IMR-90 (cell line): ENCODE data around the gene EPS15. TPM values are rescaled to one million over a fixed set of nuclear protein-coding genes. Genes with fewer than 3 reads are reported as not detected.

ENCODE experiments used
- ATAC-seq: fragments of 200-7000 bp; cut with Tn5 transposase; 2 replicates; pipeline ENCODE4 v1.9.1; 2020; ENCODE audit warnings: low read depth, mild to moderate bottlenecking, moderate library complexity
- BruUV-seq: library from RNA; stranded (reverse); fragments of 400-500 nt; replicated peaks from 2 replicates; lab custom pipeline; 2021; lab: Mats Ljungman, UMichigan
- CTCF ChIA-PET: fragments of 300-600 bp; formaldehyde crosslinking; extraction: SDS; loops from one replicate; lab custom pipeline; 2021; ENCODE audit warnings: antibody characterized with exemption; lab: Yijun Ruan, JAX
- POLR2A ChIA-PET: fragments of 300-600 bp; sonication (Branson Sonifier 250); formaldehyde crosslinking; loops from one replicate; lab custom pipeline; 2022; ENCODE audit warnings: antibody characterized with exemption; ENCODE audit not compliant: unreplicated experiment; lab: Charles Lee
- DNase-seq: peaks from one replicate; pipeline ENCODE4 v3.0.0; 2013
- H2AFZ ChIP-seq: replicated peaks from 2 replicates; pipeline ENCODE3; 2013; ENCODE audit warnings: low read length, mild to moderate bottlenecking; ENCODE audit not compliant: poor library complexity
- H2AK5ac ChIP-seq: 2 replicates; pipeline ENCODE4 v1.6.1; 2013; ENCODE audit warnings: low read depth, low read length, inconsistent platforms
- H2AK9ac ChIP-seq: replicated peaks from 2 replicates; pipeline ENCODE3; 2013; ENCODE audit warnings: mild to moderate bottlenecking, low read depth, low read length, moderate library complexity; ENCODE audit not compliant: poor library complexity
- H2BK120ac ChIP-seq: 2 replicates; pipeline ENCODE4 v1.6.1; 2013; ENCODE audit warnings: low read depth, low read length, inconsistent platforms
- H2BK15ac ChIP-seq: 3 replicates; pipeline ENCODE4 v1.6.1; 2013; ENCODE audit warnings: low read depth, low read length, inconsistent platforms
- H2BK20ac ChIP-seq: 2 replicates; pipeline ENCODE4 v1.6.1; 2013; ENCODE audit warnings: low read depth, mild to moderate bottlenecking, inconsistent platforms, low read length, moderate library complexity
- H2BK5ac ChIP-seq: 2 replicates; pipeline ENCODE4 v1.6.1; 2013; ENCODE audit warnings: mild to moderate bottlenecking, low read depth, low read length, inconsistent platforms; ENCODE audit not compliant: poor library complexity, severe bottlenecking
- H3K14ac ChIP-seq: replicated peaks from 2 replicates; pipeline ENCODE4 v1.6.1; 2013; ENCODE audit warnings: low read depth, low read length, inconsistent platforms
- H3K18ac ChIP-seq: 2 replicates; pipeline ENCODE4 v1.6.1; 2013; ENCODE audit warnings: low read depth, low read length, control low read depth
- H3K23ac ChIP-seq: 2 replicates; pipeline ENCODE4 v1.6.1; 2013; ENCODE audit warnings: low read depth, low read length, inconsistent platforms
- H3K27ac ChIP-seq: 2 replicates; pipeline ENCODE4 v1.5.1; 2013; ENCODE audit warnings: mild to moderate bottlenecking, control low read depth, low read length; ENCODE audit not compliant: insufficient read depth
- H3K27me3 ChIP-seq: 2 replicates; pipeline ENCODE4 v1.6.1; 2013; ENCODE audit warnings: low read length; ENCODE audit not compliant: control insufficient read depth, insufficient read depth
- H3K36me3 ChIP-seq: 2 replicates; pipeline ENCODE4 v1.6.1; 2013; ENCODE audit warnings: low read length, mixed read lengths; ENCODE audit not compliant: control insufficient read depth, insufficient read depth
- H3K4ac ChIP-seq: 2 replicates; pipeline ENCODE4 v1.6.1; 2013; ENCODE audit warnings: low read depth, low read length, inconsistent platforms
- H3K4me1 ChIP-seq: 2 replicates; pipeline ENCODE4 v1.6.1; 2013; ENCODE audit warnings: low read length, mixed read lengths; ENCODE audit not compliant: control insufficient read depth, insufficient read depth
- H3K4me2 ChIP-seq: 2 replicates; pipeline ENCODE4 v1.6.1; 2013; ENCODE audit warnings: low read depth, mild to moderate bottlenecking, control low read depth, low read length, moderate library complexity
- H3K4me3 ChIP-seq: 2 replicates; pipeline ENCODE4 v1.5.1; 2013; ENCODE audit warnings: low read depth, mild to moderate bottlenecking, control low read depth, low read length, moderate library complexity; ENCODE audit not compliant: insufficient read depth
- H3K56ac ChIP-seq: 2 replicates; pipeline ENCODE4 v1.6.1; 2013; ENCODE audit warnings: low read length, inconsistent platforms; ENCODE audit not compliant: insufficient read depth; ENCODE audit errors: extremely low read depth
- H3K79me1 ChIP-seq, 2 experiments: 2 replicates each; pipeline ENCODE4 v1.6.1; 2013; ENCODE audit warnings: low read length in 2 of 2, inconsistent platforms in 1 of 2, low read depth in 1 of 2
- H3K9ac ChIP-seq: 2 replicates; pipeline ENCODE4 v1.6.1; 2013; ENCODE audit warnings: low read depth, low read length, control low read depth
- H3K9me1 ChIP-seq: 2 replicates; pipeline ENCODE4 v1.6.1; 2013; ENCODE audit warnings: low read length, inconsistent platforms; ENCODE audit not compliant: insufficient read depth
- H3K9me3 ChIP-seq: 2 replicates; pipeline ENCODE4 v1.6.1; 2013; ENCODE audit warnings: low read length; ENCODE audit not compliant: control insufficient read depth, insufficient read depth
- H4K20me1 ChIP-seq: 2 replicates; pipeline ENCODE4 v1.6.1; 2013; ENCODE audit warnings: low read length, inconsistent platforms; ENCODE audit not compliant: insufficient read depth
- H4K5ac ChIP-seq: 2 replicates; pipeline ENCODE4 v1.6.1; 2013; ENCODE audit warnings: mild to moderate bottlenecking, low read depth, low read length, control low read depth
- H4K8ac ChIP-seq, 2 experiments: 2 replicates each; pipeline ENCODE4 v1.6.1; 2013; ENCODE audit warnings: low read depth in 2 of 2, low read length in 2 of 2, control low read depth in 1 of 2, inconsistent platforms in 1 of 2
- H4K91ac ChIP-seq: 2 replicates; pipeline ENCODE4 v1.6.1; 2013; ENCODE audit warnings: low read depth, low read length, inconsistent platforms; ENCODE audit not compliant: insufficient read depth
- BHLHE40 ChIP-seq: fragments of 150-350 bp; IDR thresholded peaks from 2 replicates; pipeline ENCODE4 v1.6.1; 2016; ENCODE audit warnings: mild to moderate bottlenecking, low read depth, low read length
- CEBPB ChIP-seq: IDR thresholded peaks from 2 replicates; pipeline ENCODE4 v1.6.1; 2012; ENCODE audit warnings: low read depth, low read length, improper control_type of control experiment
- CHD1 ChIP-seq: IDR thresholded peaks from 2 replicates; pipeline ENCODE4 v1.6.1; 2012; ENCODE audit warnings: low read depth, low read length, improper control_type of control experiment
- CTCF ChIP-seq: conservative IDR thresholded peaks from 2 replicates; pipeline ENCODE4 v1.5.1; 2012; ENCODE audit warnings: mild to moderate bottlenecking, low read depth, low read length, improper control_type of control experiment
- ELK1 ChIP-seq: fragments of 150-350 bp; IDR thresholded peaks from 2 replicates; pipeline ENCODE4 v1.6.1; 2016; ENCODE audit warnings: low read depth, mild to moderate bottlenecking, low read length, moderate library complexity, borderline replicate concordance
- MAFK ChIP-seq: IDR thresholded peaks from 2 replicates; pipeline ENCODE4 v1.6.1; 2012; ENCODE audit warnings: low read depth, low read length, improper control_type of control experiment
- MAZ ChIP-seq: IDR thresholded peaks from 2 replicates; pipeline ENCODE4 v1.6.1; 2012; ENCODE audit warnings: low read depth, mild to moderate bottlenecking, low read length, improper control_type of control experiment, moderate library complexity, borderline replicate concordance
- MXI1 ChIP-seq: IDR thresholded peaks from 2 replicates; pipeline ENCODE4 v1.6.1; 2012; ENCODE audit warnings: low read depth, mild to moderate bottlenecking, low read length, moderate library complexity, borderline replicate concordance
- NFE2L2 ChIP-seq: fragments of 150-350 bp; IDR thresholded peaks from 2 replicates; pipeline ENCODE4 v1.6.1; 2016; ENCODE audit warnings: low read depth, mild to moderate bottlenecking, low read length
- POLR2A ChIP-seq: IDR thresholded peaks from 2 replicates; pipeline ENCODE4 v1.6.1; 2012; ENCODE audit warnings: mild to moderate bottlenecking, low read depth, low read length
- RAD21 ChIP-seq: IDR thresholded peaks from 2 replicates; pipeline ENCODE4 v1.6.1; 2012; ENCODE audit warnings: low read length, improper control_type of control experiment
- RCOR1 ChIP-seq: IDR thresholded peaks from 2 replicates; pipeline ENCODE4 v1.6.1; 2012; ENCODE audit warnings: mild to moderate bottlenecking, low read length, improper control_type of control experiment; ENCODE audit not compliant: insufficient replicate concordance
- RFX5 ChIP-seq: IDR thresholded peaks from 2 replicates; pipeline ENCODE4 v1.8.0; 2012; ENCODE audit warnings: low read depth, mild to moderate bottlenecking, low read length, moderate library complexity
- SMC3 ChIP-seq: fragments of 150-350 bp; IDR thresholded peaks from 2 replicates; pipeline ENCODE4 v1.6.1; 2016; ENCODE audit warnings: low read depth, mild to moderate bottlenecking, antibody characterized with exemption, low read length, moderate library complexity
- USF2 ChIP-seq: fragments of 150-350 bp; IDR thresholded peaks from 2 replicates; pipeline ENCODE4 v1.6.1; 2017; ENCODE audit warnings: mild to moderate bottlenecking, antibody characterized with exemption, low read length, low read depth
- WGBS, 2 experiments: methylation state at CpG; one replicate each; pipeline versions ENCODE4 v1.1.5 to v1.1.7; 2013; ENCODE audit warnings: missing lambda C conversion rate in 2 of 2; ENCODE audit not compliant: insufficient read length in 1 of 2; ENCODE audit errors: extremely low coverage in 2 of 2; 5-methylcytosine and 5-hydroxymethylcytosine counted together
- dilution Hi-C: fragments of 300-500 bp; cut with HindIII; formaldehyde crosslinking; loops from one replicate; pipeline ENCODE4 v1.14.3; 2018; ENCODE audit warnings: low sequenced_read_pairs; ENCODE audit not compliant: unreplicated experiment
- in situ Hi-C: fragments of 300-500 bp; cut with MboI; formaldehyde crosslinking; loops from 3 replicates; pipeline ENCODE4 v1.14.3; 2019; ENCODE audit warnings: low sequenced_read_pairs, inconsistent platforms, mixed read lengths
- intact Hi-C: fragments of 100-400 bp; cut with micrococcal nuclease; formaldehyde crosslinking; loops from 2 replicates; pipeline ENCODE4 v1.10.0; 2022
- polyA plus RNA-seq, 3 experiments: library from polyadenylated mRNA; depleted of rRNA; stranded (reverse); fragments of >200 nt; gene quantifications; 2 replicates each; pipeline ENCODE4 v1.2.3, GENCODE V29; 2012; ENCODE audit warnings: low replicate concordance in 1 of 3
- total RNA-seq: library from RNA; depleted of rRNA; stranded (reverse); fragments of >200 nt; gene quantifications from 2 replicates; pipeline ENCODE4 v1.2.3, GENCODE V29; 2012

Gene EPS15
- total and polyA plus RNA-seq, 2 of the 4 experiments (the other 2 are of a cell fraction): 17.6 to 38.0 TPM

GRCh38 chr1:51322417-51323101, 196.5 kb downstream of the EPS15 start:
- no peaks in the 10 kb centered on the region for H3K79me1 ChIP-seq
- POLR2A ChIA-PET: no interaction called here
- H3K36me3 ChIP-seq: no peaks in the 10 kb centered on the region
- no peaks in the 10 kb centered on the region for H3K4me1 ChIP-seq
- H4K91ac ChIP-seq: no peak overlapping the region
- TF ChIP-seq POLR2A (no peak), NFE2L2 (no peak), CTCF (no peak), BHLHE40 (no peak), RFX5 (no peak), CHD1 (no peak), CEBPB (no peak), ELK1 (no peak), SMC3 (no peak), MAZ (no peak), RCOR1 (no peak), USF2 (no peak), RAD21 (no peak), MAFK (no peak), MXI1 (no peak)
- no peak overlapping the region for H2BK5ac ChIP-seq
- ATAC-seq (no peak), DNase-seq (no peak)
- no peak overlapping the region for H3K4me2 ChIP-seq
- no peaks in the 10 kb centered on the region for H4K20me1 ChIP-seq
- no peak overlapping the region for H3K4me3 ChIP-seq
- no peak overlapping the region for H3K4ac ChIP-seq
- WGBS, 2 experiments: 57% methylated on average over 1 of the region's 4 CpGs; no CpG with 5 or more reads in 1 of the 2 experiments
- H2AK9ac ChIP-seq: no peak overlapping the region
- BruUV-seq: no TSS peak
- no peaks in the 10 kb centered on the region for H3K9me1 ChIP-seq
- H3K9me3 ChIP-seq: no peaks in the 10 kb centered on the region; the same call in 1 of the 2 replicates
- H3K18ac ChIP-seq: no peak overlapping the region
- no peak overlapping the region for H2AK5ac ChIP-seq
- CTCF ChIA-PET: no interaction called here
- H3K23ac ChIP-seq: no peak overlapping the region
- no peak overlapping the region for H2BK20ac ChIP-seq
- no peak overlapping the region for H4K8ac ChIP-seq
- in situ Hi-C loops (no loop called here), intact Hi-C loops (no loop called here), dilution Hi-C loops (no loop called here)
- no peak overlapping the region for H4K5ac ChIP-seq
- H3K9ac ChIP-seq: no peak overlapping the region
- no peak overlapping the region for H2AFZ ChIP-seq
- no peak overlapping the region for H2BK15ac ChIP-seq
- H3K56ac ChIP-seq: no peak overlapping the region
- H3K27me3 ChIP-seq: peaks cover 4% of the 10 kb centered on the region; the same call in 1 of the 2 replicates
- no peak overlapping the region for H2BK120ac ChIP-seq
- H3K27ac ChIP-seq: no peak overlapping the region
- no peak overlapping the region for H3K14ac ChIP-seq
